GM12892 (cell line): Measurements from ENCODE around the gene ATE1.

Experiments used
- DNase-seq: peaks from one replicate; pipeline ENCODE4 v3.0.0; 2011; ENCODE audit not compliant: insufficient read length
- FAIRE-seq: peaks from 2 replicates; lab custom pipeline; 2011; peaks lifted over from hg19 to GRCh38; lab: Jason Lieb, UNC
- POLR2A ChIP-seq: IDR thresholded peaks from 2 replicates; pipeline ENCODE4 v1.6.1; 2011; ENCODE audit warnings: low read depth, low read length, control low read depth
- POLR2AphosphoS5 ChIP-seq: IDR thresholded peaks from 2 replicates; pipeline ENCODE4 v1.6.1; 2011; ENCODE audit warnings: low read depth, low read length, control low read depth
- TAF1 ChIP-seq: IDR thresholded peaks from 2 replicates; pipeline ENCODE4 v1.6.1; 2011; ENCODE audit warnings: low read depth, mild to moderate bottlenecking, control low read depth, low read length, borderline replicate concordance

The ATE1 gene

DNA sequence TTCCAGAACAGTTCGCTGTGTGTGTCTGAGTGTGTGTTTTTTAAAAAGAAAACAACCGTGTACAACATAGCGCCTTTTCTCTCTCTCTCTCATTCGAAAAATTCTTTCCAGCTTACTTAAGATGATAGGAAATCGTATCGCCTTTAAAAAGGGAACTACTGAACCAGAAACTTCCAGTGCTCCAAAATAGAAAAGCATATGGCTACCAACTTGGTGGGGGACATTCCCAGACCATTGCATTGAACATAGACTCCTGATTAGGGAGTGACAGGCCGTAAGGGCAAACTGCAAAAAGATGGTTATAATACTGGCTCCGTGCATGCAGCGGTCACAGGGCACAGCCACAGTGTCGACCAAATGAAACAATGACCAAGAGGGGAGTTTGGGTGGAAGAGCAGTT, 235.2 kb downstream of the ATE1 start:
- DNase-seq (no peak), FAIRE-seq (no peak)
- TF ChIP-seq POLR2A: no peak
- no peak for TF ChIP-seq POLR2AphosphoS5
- no peak for TF ChIP-seq TAF1

DNA sequence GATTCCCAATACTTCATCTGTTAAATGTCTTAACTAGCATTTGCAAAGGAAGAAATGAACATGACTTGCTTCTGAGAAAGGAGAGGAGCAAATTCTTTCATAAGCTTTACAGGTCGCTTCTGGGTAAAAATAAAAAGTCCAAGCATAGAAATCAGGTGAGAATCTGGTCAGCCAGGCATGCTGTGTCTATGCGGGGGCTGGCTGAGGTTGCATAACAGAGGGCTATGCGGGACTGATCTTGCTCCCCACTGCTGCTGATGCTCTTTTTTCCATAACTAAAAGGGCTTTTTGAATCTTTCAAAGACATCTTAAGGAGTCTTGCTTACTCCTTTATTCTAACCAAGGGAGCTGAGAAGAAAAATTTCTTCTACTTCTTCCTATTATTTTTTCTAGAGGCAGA, 236.9 kb downstream of the ATE1 start:
- TF ChIP-seq POLR2A (no peak), TAF1 (no peak), POLR2AphosphoS5 (no peak)
- FAIRE-seq (no peak), DNase-seq (no peak)
